GM19397 (cell line): ENCODE results near the gene PRTG.
"Not testable (repeated sequence)": the region's sequence is repeated elsewhere in the genome, so short reads cannot be mapped to it uniquely, and the experiment has no call there.

Experiments used
- ATAC-seq: cut with Tn5 transposase; IDR thresholded peaks from one replicate; pipeline ENCODE4 v1.9.1; 2021; ENCODE audit warnings: mild to moderate bottlenecking, moderate library complexity; ENCODE audit not compliant: unreplicated experiment

PRTG gene, protein sequence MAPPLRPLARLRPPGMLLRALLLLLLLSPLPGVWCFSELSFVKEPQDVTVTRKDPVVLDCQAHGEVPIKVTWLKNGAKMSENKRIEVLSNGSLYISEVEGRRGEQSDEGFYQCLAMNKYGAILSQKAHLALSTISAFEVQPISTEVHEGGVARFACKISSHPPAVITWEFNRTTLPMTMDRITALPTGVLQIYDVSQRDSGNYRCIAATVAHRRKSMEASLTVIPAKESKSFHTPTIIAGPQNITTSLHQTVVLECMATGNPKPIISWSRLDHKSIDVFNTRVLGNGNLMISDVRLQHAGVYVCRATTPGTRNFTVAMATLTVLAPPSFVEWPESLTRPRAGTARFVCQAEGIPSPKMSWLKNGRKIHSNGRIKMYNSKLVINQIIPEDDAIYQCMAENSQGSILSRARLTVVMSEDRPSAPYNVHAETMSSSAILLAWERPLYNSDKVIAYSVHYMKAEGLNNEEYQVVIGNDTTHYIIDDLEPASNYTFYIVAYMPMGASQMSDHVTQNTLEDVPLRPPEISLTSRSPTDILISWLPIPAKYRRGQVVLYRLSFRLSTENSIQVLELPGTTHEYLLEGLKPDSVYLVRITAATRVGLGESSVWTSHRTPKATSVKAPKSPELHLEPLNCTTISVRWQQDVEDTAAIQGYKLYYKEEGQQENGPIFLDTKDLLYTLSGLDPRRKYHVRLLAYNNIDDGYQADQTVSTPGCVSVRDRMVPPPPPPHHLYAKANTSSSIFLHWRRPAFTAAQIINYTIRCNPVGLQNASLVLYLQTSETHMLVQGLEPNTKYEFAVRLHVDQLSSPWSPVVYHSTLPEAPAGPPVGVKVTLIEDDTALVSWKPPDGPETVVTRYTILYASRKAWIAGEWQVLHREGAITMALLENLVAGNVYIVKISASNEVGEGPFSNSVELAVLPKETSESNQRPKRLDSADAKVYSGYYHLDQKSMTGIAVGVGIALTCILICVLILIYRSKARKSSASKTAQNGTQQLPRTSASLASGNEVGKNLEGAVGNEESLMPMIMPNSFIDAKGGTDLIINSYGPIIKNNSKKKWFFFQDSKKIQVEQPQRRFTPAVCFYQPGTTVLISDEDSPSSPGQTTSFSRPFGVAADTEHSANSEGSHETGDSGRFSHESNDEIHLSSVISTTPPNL

GRCh38 chr15:55742927-55743728, at the start of gene PRTG:
Gene PRTG (minus strand): TSS chr15:55743152. CDS start chr15:55742931, 221 bp downstream.
- no peak for ATAC-seq

GRCh38 chr15:55791551-55792400, 48.8 kb upstream of the PRTG start:
- ATAC-seq: no peak

DNA sequence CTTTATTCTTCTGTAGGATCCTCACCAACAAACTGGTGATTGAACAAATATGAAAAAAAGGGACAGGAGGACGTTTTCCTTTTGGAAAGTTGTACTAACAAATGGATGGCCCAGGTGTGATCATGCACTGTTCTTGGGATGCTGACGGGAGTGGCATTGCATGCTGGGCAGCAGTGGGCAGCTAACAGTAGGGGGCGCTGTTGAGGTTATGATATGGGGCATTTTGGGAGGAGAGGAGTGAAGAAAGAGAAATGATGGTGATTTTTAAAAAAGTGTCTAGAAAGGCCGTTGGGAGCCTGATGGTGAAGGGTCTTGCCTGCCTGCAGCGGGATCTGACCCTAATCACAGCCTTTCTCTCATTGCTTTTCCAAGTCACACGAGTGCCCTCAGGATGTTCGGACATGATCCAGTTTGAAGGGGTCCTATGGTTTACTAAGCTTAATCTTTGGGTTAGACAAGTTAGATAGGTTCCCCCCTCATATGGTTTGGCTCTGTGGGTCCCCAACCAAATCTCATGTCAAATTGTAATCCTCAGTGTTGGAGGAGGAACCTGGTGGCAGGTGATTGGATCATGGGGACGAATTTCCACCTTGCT, 46.2 kb upstream of the PRTG start:
- no peak for ATAC-seq

DNA sequence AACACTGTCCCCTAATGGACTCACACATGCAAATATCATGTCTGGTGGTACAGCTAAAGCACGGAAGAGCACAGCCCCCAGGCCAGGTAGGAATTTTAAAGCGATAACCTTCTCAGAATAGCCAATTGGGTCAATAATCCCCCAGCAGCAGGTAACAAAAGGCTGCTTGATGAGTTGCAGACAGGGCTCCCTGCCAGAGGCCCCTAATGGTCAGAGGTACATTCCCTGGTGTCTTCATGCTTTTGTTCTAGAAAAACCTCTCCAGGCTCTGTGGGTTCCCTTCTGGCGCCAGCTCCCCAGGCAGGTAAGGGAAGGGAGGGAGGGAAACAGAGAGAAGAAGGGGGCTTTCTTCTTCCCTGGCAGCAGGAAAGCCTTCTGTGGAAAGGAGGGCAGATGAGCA, 43.4 kb upstream of the PRTG start:
- no peak for ATAC-seq

- ATAC-seq: not testable (repeated sequence)
These were observed 42.6 kb upstream of the PRTG start for GRCh38 chr15:55785593-55785992.

- no peak for ATAC-seq
These were observed 41.3 kb upstream of the PRTG start for GRCh38 chr15:55784286-55784685.

DNA sequence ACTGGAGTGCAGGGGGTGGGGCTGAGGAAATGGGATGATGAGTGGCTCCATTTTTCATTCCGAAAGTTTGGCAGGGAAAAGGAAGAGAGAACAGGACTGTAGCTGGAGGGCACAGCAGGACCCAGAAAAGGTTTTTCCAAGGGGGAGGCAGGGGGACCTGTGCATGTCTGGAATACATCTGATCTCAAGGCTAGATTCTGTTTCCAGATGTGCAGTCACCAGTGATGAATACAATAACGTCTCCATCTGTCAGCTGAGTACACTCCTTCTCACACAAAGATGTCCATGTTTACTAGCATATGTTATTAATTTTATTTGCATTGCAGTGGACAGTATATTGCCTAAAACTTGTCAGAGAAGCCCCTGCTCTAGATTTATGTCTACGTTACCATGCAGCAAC, 39.9 kb upstream of the PRTG start:
- ATAC-seq: no peak

- ATAC-seq: no peak
These were observed 37.3 kb upstream of the PRTG start for GRCh38 chr15:55780292-55780691.

GRCh38 chr15:55778932-55779331, 36.0 kb upstream of the PRTG start:
- ATAC-seq: no peak

DNA sequence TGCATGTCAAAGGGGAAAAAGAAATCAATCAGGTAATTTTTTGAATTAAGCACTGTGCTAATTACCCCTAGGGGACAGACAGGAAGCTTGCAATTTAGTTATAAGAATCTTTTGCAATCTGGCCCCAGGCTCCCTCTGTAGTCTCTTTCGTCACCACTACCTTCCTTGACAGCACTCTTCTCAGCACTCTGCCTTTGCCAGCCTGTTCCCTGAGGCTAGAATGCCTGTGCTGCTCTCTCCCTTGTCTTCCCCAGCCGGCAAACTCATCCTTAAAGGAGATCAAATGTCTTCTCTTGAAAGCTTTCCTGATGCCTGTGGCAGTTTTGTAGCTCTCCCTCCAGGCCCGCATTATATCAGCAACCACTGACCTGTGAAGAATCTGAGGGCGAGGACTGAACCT, 32.4 kb upstream of the PRTG start:
- no peak for ATAC-seq

GRCh38 chr15:55774113-55774970, 31.4 kb upstream of the PRTG start:
- ATAC-seq: no peak

GRCh38 chr15:55770806-55771205, 27.9 kb upstream of the PRTG start:
- ATAC-seq: no peak

- no peak for ATAC-seq
These were observed 27.3 kb upstream of the PRTG start for GRCh38 chr15:55770261-55770660.

- ATAC-seq: no peak
These were observed 25.8 kb upstream of the PRTG start for GRCh38 chr15:55768670-55769185.

GRCh38 chr15:55766676-55767075, 23.7 kb upstream of the PRTG start:
- ATAC-seq: no peak

DNA sequence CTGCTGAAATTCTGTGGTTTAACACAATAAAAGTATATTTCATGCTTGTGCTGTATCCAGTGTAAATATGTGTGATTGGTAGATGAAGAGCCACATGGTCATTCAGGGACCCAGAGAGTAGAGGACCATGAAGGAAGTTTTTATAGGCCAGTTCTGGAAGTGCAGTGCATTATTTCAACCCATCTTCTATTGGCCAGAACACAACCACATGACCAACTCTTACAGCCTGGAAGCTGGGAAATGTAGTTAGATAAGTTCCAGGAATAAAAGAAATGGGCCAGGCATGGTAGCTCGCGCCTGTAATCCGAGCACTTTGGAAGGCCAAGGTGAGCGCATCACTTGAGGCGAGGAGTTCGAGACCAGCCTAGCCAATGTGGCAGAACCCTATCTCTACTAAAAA, 21.4 kb upstream of the PRTG start:
- no peak for ATAC-seq

DNA sequence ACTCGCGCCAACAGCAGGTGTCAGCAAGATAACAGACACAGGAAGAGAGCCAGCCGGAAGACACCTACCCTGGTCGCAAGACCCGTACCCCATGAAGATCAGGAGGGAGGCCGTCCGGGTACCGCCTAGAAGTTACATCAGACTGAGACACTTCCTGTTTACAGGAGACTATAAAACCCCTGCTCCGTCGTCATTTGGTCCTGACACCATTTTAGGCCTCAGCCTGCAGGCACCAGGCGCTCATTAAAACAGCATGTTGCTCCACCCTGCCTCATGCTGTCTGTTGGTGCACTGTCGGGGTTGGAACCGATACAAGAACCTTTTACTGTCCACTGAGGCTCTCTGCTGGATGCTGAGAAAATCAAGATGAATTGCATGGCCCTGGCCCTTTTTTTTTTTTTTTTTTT, 15.6 kb upstream of the PRTG start:
- no peak for ATAC-seq

GRCh38 chr15:55753433-55753832, 10.5 kb upstream of the PRTG start:
- ATAC-seq: not testable (repeated sequence)
